Suprapubic skin (tissue), 3 donors: ENCODE data around the gene ANKMY1.

Experiments
- CTCF ChIP-seq, 2 donors: fragments of 200-600 bp in 1 of 2; fragments of 450-650 bp in 1 of 2; sonication (generic) in 1 of 2; IDR thresholded peaks; one replicate each; pipeline ENCODE4 v1.5.1; 2016 to 2019; ENCODE audit warnings: antibody characterized with exemption in 2 of 2, mild to moderate bottlenecking in 1 of 2, moderate library complexity in 1 of 2
- POLR2A ChIP-seq, 2 donors: fragments of 450-650 bp; IDR thresholded peaks; one replicate each; pipeline ENCODE4 v1.6.1; 2017; ENCODE audit warnings: antibody characterized with exemption in 2 of 2, mild to moderate bottlenecking in 2 of 2, moderate library complexity in 2 of 2

DNA sequence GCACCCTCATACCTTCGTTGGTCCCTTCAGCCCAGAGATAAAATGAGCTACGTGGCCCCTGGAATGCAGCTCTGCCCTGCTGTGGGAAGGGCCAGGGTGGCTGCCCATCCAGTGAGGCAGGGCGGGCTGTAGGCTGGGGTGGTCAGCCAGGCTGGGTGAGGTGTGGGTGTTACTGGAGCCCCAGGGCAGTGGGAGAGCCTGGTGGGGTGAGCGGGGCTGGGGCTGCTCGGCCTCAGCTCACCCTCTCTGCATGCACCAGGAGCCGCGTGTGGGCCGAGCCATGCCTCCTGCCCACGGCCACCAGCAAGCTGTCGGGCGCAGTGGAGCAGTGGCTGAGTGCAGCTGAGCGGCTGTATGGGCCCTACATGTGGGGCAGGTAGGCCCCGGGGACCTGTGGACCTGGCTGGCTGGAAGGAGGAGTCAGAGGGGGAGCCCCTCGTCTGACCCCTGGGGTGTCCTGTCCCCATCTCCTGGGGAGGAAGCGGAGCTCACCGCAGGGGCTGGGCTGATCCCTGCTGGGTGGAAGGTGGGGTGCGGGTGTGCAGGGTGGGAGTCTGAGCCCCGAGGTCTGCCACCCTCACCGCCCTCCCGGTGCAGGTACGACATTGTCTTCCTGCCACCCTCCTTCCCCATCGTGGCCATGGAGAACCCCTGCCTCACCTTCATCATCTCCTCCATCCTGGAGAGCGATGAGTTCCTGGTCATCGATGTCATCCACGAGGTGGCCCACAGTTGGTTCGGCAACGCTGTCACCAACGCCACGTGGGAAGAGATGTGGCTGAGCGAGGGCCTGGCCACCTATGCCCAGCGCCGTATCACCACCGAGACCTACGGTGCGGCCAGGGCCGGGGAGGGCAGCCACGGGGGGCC, 16.0 kb upstream of the ANKMY1 start:
- TF ChIP-seq CTCF (IDR thresholded peaks at IDR 0.05) (no peak), POLR2A (IDR thresholded peaks at IDR 0.05) (no peak)
